GM12865 (cell line): ENCODE results near the gene ARL4C.

Source experiments
- DNase-seq: peaks from one replicate; pipeline ENCODE4 v3.0.0; 2010; ENCODE audit warnings: low read depth
- H3K4me3 ChIP-seq: 2 replicates; pipeline ENCODE4 v1.5.1; 2011; ENCODE audit warnings: mild to moderate bottlenecking, low read depth, low read length, control low read depth
- TF ChIP-seq, protein P1 (sequence below): IDR thresholded peaks from 2 replicates; pipeline ENCODE4 v1.5.1; 2011; ENCODE audit warnings: low read length, control low read depth, low read depth, inconsistent platforms; ENCODE audit not compliant: insufficient read depth; ENCODE audit errors: missing control alignments

Gene ARL4C

DNA sequence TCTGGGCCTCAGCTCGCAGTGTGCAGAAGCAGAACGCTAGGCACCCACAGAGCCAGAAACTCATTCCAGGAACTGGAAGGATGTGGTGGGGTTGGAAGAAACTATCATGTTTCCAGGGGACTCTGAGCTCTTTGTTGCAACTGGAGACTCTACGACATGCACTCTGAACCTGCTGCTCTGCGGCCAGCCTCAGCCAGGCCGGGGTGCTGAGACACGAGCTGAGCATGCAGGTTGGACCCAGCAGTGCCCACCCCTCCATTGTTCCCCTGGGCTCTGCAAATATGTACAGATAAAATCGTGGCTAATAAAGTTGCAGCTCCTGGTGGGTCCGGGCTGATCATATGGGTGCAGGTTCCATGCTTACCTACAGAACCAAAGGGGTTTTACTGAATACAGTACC, 37.6 kb upstream of the ARL4C start:
- no peak for DNase-seq
- H3K4me3 ChIP-seq = no peak overlapping the region
- TF ChIP-seq, protein P1, sequence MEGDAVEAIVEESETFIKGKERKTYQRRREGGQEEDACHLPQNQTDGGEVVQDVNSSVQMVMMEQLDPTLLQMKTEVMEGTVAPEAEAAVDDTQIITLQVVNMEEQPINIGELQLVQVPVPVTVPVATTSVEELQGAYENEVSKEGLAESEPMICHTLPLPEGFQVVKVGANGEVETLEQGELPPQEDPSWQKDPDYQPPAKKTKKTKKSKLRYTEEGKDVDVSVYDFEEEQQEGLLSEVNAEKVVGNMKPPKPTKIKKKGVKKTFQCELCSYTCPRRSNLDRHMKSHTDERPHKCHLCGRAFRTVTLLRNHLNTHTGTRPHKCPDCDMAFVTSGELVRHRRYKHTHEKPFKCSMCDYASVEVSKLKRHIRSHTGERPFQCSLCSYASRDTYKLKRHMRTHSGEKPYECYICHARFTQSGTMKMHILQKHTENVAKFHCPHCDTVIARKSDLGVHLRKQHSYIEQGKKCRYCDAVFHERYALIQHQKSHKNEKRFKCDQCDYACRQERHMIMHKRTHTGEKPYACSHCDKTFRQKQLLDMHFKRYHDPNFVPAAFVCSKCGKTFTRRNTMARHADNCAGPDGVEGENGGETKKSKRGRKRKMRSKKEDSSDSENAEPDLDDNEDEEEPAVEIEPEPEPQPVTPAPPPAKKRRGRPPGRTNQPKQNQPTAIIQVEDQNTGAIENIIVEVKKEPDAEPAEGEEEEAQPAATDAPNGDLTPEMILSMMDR = no peak

DNA sequence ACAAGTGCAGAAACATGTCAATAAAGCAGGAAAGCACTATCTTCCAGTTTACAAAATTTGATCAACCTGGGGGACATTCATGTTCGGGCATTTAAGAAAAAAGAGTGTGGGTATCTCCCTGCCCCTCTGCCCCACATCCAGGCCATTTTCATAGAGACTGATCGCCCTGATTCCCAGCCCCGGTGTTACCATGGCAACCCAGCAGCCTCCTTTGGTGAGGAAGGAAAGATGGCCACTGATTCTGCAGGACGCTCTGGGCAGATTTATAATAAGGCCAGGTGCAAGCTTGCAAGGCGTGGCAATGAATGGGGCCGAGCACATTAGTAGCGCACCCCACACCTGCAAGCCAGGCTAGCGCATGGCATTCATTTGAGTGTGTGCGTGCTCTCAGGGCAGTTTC, 36.7 kb upstream of the ARL4C start:
- TF ChIP-seq, protein P1 = no peak
- H3K4me3 ChIP-seq = no peak overlapping the region
- DNase-seq = no peak

DNA sequence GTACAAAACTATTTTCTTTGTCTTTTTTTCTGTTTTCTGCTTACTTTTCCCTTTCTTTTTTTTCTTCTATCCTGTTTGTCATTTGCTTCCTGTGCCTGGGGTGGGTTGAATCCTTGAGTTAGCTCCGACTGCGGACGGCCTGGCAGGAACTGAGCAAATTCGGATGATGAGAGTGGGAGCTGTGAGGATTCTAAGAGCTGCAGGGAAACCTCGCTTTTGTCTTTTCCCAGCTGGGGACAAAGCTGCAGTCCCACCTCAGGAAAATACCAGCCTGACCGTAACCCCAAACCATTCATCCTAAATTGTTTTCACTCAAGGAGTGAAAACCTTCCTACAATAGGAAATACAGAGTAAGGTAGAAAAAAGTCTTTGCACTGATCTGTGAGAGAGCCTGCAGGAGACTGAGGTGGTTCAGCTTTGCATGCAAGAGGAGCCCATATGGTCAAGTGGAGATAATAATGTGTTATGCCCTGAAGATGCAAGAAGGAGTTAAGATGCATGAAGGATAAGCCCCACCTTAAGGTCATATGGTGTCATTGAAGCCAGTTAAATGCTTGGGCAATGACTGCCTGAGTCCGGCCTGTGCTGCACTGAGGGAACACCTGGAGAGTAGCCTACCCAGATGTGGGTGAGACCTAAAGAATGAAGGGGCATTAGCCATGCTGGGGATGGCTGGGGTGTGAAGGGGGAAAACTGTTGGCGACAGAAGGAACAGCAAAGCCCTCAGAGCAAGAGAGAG, 31.7 kb upstream of the ARL4C start:
- no peak overlapping the region for H3K4me3 ChIP-seq
- TF ChIP-seq, protein P1 = no peak
- DNase-seq = no peak

DNA sequence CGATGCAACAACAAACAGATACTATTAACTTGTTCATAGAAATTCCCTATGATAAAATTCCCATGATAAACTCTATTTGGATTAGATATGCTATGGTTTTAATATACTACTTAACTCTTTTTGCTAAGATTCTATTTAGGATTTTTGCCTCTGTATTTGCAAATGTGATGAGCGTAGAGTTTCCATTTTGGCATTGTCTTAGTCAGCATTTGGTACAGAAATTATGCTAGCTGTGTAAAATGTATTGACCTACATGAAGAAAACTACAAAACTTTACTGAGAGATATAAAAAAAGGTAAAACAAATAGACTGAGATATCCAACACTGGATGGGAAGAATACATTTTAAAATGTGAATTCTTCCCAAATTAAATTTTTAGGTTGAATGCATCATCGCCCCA, 29.8 kb upstream of the ARL4C start:
- no peak overlapping the region for H3K4me3 ChIP-seq
- TF ChIP-seq, protein P1 = no peak
- DNase-seq = no peak

DNA sequence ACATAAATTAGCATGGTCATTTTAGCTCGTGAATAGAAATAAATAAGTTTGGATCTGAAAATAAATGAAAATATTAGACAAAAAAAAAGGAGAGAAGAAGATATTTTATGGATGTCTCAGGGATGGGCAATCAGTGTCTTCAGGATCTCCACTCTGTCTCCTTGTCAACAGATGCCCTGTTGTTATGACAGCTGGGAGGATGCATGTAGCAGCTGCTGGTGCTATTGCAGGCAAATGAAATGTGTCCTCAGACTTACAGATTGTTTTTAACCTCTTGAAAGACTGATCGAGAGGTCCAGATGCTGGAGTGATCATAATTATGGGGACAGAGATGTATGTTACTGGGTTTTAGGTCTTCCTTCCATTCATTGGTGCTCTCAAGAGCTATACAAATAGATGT, 24.7 kb upstream of the ARL4C start:
- H3K4me3 ChIP-seq = no peak overlapping the region
- TF ChIP-seq, protein P1 = no peak
- DNase-seq = no peak

DNA sequence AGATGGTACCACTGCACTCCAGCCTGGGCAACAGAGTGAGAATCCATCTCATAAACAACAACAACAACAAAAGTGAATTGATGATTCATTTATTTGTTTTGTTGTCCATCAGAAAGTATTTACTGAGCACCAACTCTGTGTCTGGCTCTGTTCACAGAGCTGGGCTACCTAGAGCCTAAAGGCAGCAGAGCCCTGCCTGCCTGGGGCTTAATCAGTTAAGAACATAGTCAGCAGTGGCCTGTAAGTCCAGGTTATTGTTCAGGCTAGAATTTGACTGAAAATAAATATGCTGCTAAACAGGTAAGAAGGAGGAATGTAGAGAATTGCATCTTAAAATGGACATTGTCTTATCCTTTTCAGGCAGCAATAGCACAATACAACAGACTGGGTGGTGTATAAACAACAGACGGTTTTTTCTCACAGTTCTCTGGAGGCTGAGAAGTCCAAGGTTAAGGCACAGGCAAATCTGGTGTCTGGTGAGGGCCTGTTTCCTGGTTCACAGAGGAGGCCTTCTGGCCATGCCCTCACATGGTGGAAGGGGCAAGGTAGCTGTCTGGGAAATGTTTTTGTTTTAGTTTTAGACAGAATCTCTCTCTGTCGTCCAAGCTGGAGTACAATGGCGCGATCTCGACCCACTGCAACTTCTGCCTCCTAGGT, 22.2 kb upstream of the ARL4C start:
- DNase-seq = no peak
- TF ChIP-seq, protein P1 = no peak

More for the DNA sequence above, 22.2 kb upstream of the ARL4C start:
- no peak overlapping the region for H3K4me3 ChIP-seq
